AG09309 (cell line): ENCODE results near the gene DOHH.

Experiments used
- DNase-seq: peaks from one replicate; pipeline ENCODE4 v3.0.0-alpha.2; 2010; ENCODE audit warnings: low read depth
- H3K4me3 ChIP-seq: 2 replicates; pipeline ENCODE4 v1.5.1; 2011; ENCODE audit warnings: mild to moderate bottlenecking, low read depth, low read length, moderate library complexity; ENCODE audit not compliant: control insufficient read depth
- CTCF ChIP-seq: IDR thresholded peaks from 2 replicates; pipeline ENCODE4 v1.5.1; 2011; ENCODE audit warnings: mild to moderate bottlenecking, low read depth, low read length, inconsistent platforms; ENCODE audit not compliant: insufficient read depth, control insufficient read depth; ENCODE audit errors: missing control alignments

Gene DOHH

GRCh38 chr19:3523361-3524077 lies 23.0 kb upstream of the DOHH start:
- no peak overlapping the region for H3K4me3 ChIP-seq
- no peak for DNase-seq
- TF ChIP-seq CTCF, result no peak

- no peak for TF ChIP-seq CTCF
- DNase-seq, result no peak
- no peak overlapping the region for H3K4me3 ChIP-seq
These were observed 22.2 kb upstream of the DOHH start for GRCh38 chr19:3522421-3523360.

- H3K4me3 ChIP-seq, result no peak overlapping the region
- DNase-seq, result no peak
- TF ChIP-seq CTCF, result no peak
These were observed 20.6 kb upstream of the DOHH start for GRCh38 chr19:3521104-3521445.

GRCh38 chr19:3520166-3521103 lies 20.0 kb upstream of the DOHH start:
- DNase-seq, result no peak
- no peak for TF ChIP-seq CTCF
- H3K4me3 ChIP-seq, result no peak overlapping the region

GRCh38 chr19:3519126-3519525 lies 18.7 kb upstream of the DOHH start:
- no peak for DNase-seq
- no peak overlapping the region for H3K4me3 ChIP-seq
- no peak for TF ChIP-seq CTCF

- DNase-seq, result no peak
- H3K4me3 ChIP-seq, result no peak overlapping the region
- no peak for TF ChIP-seq CTCF
These were observed 18.2 kb upstream of the DOHH start for GRCh38 chr19:3518659-3519058.
